Measurements from ENCODE around the gene RIMBP2. TPM values are rescaled to one million over a fixed set of nuclear protein-coding genes. Genes with fewer than 3 reads are reported as not detected.

RIMBP2 gene
- total RNA-seq, 1 experiment from 2014 or later: not detected

- ChIA-PET POLR2A (no interaction called here), CTCF (no interaction called here)
- Mint-ChIP-seq H3K27me3 (ENCODE audit: insufficient read depth, unreplicated experiment) (no peaks in the 10 kb centered on the region), H3K4me3 (ENCODE audit: unreplicated experiment) (no peak overlapping the region), H3K9me3 (ENCODE audit: unreplicated experiment) (peaks cover 14% of the 10 kb centered on the region), H3K36me3 (ENCODE audit: insufficient read depth, unreplicated experiment) (no peaks in the 10 kb centered on the region), H3K4me1 (ENCODE audit: insufficient read depth, unreplicated experiment) (peaks cover 6% of the 10 kb centered on the region), H3K27ac (ENCODE audit: low read depth, unreplicated experiment) (no peak overlapping the region)
- intact Hi-C loops (cut with micrococcal nuclease): no loop called here
- no TSS peak for BruUV-seq (replicated peaks)
- no peak for DNase-seq (ENCODE audit: unreplicated experiment)
- no peak for TF ChIP-seq CTCF (IDR thresholded peaks at IDR 0.05; ENCODE audit: unreplicated experiment)
Observed at GRCh38 chr12:130671556-130671955, 44.5 kb downstream of the RIMBP2 start.

GRCh38 chr12:130669797-130670196 is 46.3 kb downstream of the RIMBP2 start:
- H3K4me3 Mint-ChIP-seq (ENCODE audit: unreplicated experiment): no peak overlapping the region
- no peaks in the 10 kb centered on the region for H3K27me3 Mint-ChIP-seq (ENCODE audit: insufficient read depth, unreplicated experiment)
- no TSS peak for BruUV-seq (replicated peaks)
- TF ChIP-seq CTCF (IDR thresholded peaks at IDR 0.05; ENCODE audit: unreplicated experiment): no peak
- ChIA-PET POLR2A (no interaction called here), CTCF (no interaction called here)
- no peak for DNase-seq (ENCODE audit: unreplicated experiment)
- peaks cover 15% of the 10 kb centered on the region for H3K4me1 Mint-ChIP-seq (ENCODE audit: insufficient read depth, unreplicated experiment)
- intact Hi-C loops (cut with micrococcal nuclease): no loop called here
- H3K27ac Mint-ChIP-seq (ENCODE audit: low read depth, unreplicated experiment): no peak overlapping the region
- peaks cover 14% of the 10 kb centered on the region for H3K9me3 Mint-ChIP-seq (ENCODE audit: unreplicated experiment)
- no peaks in the 10 kb centered on the region for H3K36me3 Mint-ChIP-seq (ENCODE audit: insufficient read depth, unreplicated experiment)

GRCh38 chr12:130669205-130669557 is 46.9 kb downstream of the RIMBP2 start:
- Mint-ChIP-seq H3K27ac (ENCODE audit: low read depth, unreplicated experiment) (no peak overlapping the region), H3K36me3 (ENCODE audit: insufficient read depth, unreplicated experiment) (no peaks in the 10 kb centered on the region), H3K4me1 (ENCODE audit: insufficient read depth, unreplicated experiment) (peaks cover 15% of the 10 kb centered on the region), H3K27me3 (ENCODE audit: insufficient read depth, unreplicated experiment) (no peaks in the 10 kb centered on the region), H3K9me3 (ENCODE audit: unreplicated experiment) (peaks cover 16% of the 10 kb centered on the region), H3K4me3 (ENCODE audit: unreplicated experiment) (no peak overlapping the region)
- ChIA-PET CTCF (no interaction called here), POLR2A (no interaction called here)
- no peak for TF ChIP-seq CTCF (IDR thresholded peaks at IDR 0.05; ENCODE audit: unreplicated experiment)
- no peak for DNase-seq (ENCODE audit: unreplicated experiment)
- intact Hi-C loops (cut with micrococcal nuclease): no loop called here
- BruUV-seq (replicated peaks): no TSS peak

- Mint-ChIP-seq H3K4me3 (ENCODE audit: unreplicated experiment) (no peak overlapping the region), H3K36me3 (ENCODE audit: insufficient read depth, unreplicated experiment) (no peaks in the 10 kb centered on the region), H3K27me3 (ENCODE audit: insufficient read depth, unreplicated experiment) (no peaks in the 10 kb centered on the region), H3K9me3 (ENCODE audit: unreplicated experiment) (peaks cover 22% of the 10 kb centered on the region), H3K27ac (ENCODE audit: low read depth, unreplicated experiment) (no peak overlapping the region), H3K4me1 (ENCODE audit: insufficient read depth, unreplicated experiment) (peaks cover 15% of the 10 kb centered on the region)
- intact Hi-C loops (cut with micrococcal nuclease): no loop called here
- POLR2A ChIA-PET: no interaction called here
- no peak for DNase-seq (ENCODE audit: unreplicated experiment)
- BruUV-seq (replicated peaks): no TSS peak
- CTCF ChIA-PET: interaction anchor here (0.6 kb wide), 1 partner anchor 531 kb away, joined by 3 read pairs; no protein-coding TSS in a partner anchor
- no peak for TF ChIP-seq CTCF (IDR thresholded peaks at IDR 0.05; ENCODE audit: unreplicated experiment)
Observed at GRCh38 chr12:130668286-130669204, 47.6 kb downstream of the RIMBP2 start.

All from MCF 10A (cell line).